ENCODE data around the gene GNB4. TPM values are rescaled to one million over a fixed set of nuclear protein-coding genes. Genes with fewer than 3 reads are reported as not detected.
A peak's percentile ranks its signal among the peaks of the same experiment; 100 is the strongest.

Gene GNB4
- total and polyA plus RNA-seq, 2 of the 8 experiments (the other 6 are each of a cell fraction or from before 2014, with no cell fraction given): 13.4 to 29.2 TPM

DNA sequence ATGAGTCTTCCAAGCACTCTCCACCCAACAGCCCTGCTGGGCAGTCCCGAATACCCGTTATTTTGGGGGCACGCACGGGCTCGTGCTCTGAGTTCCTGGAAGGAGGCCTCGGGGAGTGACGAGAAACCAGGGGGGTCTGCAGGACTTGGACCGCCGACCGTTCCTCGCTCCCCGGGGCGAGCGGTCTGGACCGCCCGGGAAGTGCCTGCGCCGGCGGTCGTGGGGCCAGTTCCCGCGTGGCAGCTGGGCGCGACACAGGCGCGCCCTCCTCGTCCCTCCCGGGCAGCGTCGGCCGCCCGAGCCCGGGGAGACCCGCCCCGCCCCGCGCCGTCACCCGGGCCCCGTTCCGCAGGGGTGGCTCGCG, 387 bp downstream of the GNB4 start:
- H2AFZ ChIP-seq (ENCODE audit: low read length): 0 out of 2 replicates have a peak overlapping the region, but pooled peaks have one; percentile 21
- H3K56ac ChIP-seq (replicated peaks; ENCODE audit: insufficient read length, low read depth, low read length): peak overlapping the region; percentile 48
- TF ChIP-seq, protein P1, sequence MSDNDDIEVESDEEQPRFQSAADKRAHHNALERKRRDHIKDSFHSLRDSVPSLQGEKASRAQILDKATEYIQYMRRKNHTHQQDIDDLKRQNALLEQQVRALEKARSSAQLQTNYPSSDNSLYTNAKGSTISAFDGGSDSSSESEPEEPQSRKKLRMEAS (IDR thresholded peaks at IDR 0.05): 0 out of 2 replicates have a peak, but pooled peaks have one; percentile 17
- TF ChIP-seq ASH2L (IDR thresholded peaks at IDR 0.05; ENCODE audit: low read length): peak; percentile 7
- no peak for TF ChIP-seq MAFK (IDR thresholded peaks at IDR 0.05; ENCODE audit: low read depth, low read length)
- 0 out of 4 replicates have a peak, but pooled peaks of 1 of the 2 experiments have one; percentile 16 for TF ChIP-seq SIN3A (conservative IDR thresholded peaks at IDR 0.05 in 1 of 2, IDR thresholded peaks at IDR 0.05 in 1 of 2; ENCODE audit: low read depth in 1 of 2, low read length in 2 of 2)
- TF ChIP-seq BACH1 (IDR thresholded peaks at IDR 0.05; ENCODE audit: low read length): 0 out of 2 replicates have a peak, but pooled peaks have one; percentile 20
- peak; percentile 50; the same call in 1 of the 2 replicates for TF ChIP-seq SUZ12 (IDR thresholded peaks at IDR 0.05; ENCODE audit: low read length)
- no peak for TF ChIP-seq NANOG (IDR thresholded peaks at IDR 0.05; ENCODE audit: insufficient read depth, low read depth, low read length, poor library complexity, severe bottlenecking)
- TF ChIP-seq RBBP5 (IDR thresholded peaks at IDR 0.05; ENCODE audit: borderline replicate concordance, low read depth, low read length): no peak
- TF ChIP-seq RNF2 (IDR thresholded peaks at IDR 0.05; ENCODE audit: borderline replicate concordance, low read depth, low read length, missing control alignments, poor library complexity, severe bottlenecking): peak; percentile 45
- TF ChIP-seq YY1 (IDR thresholded peaks at IDR 0.05; ENCODE audit: low read depth, low read length): no peak
- TF ChIP-seq HDAC2 (IDR thresholded peaks at IDR 0.05; ENCODE audit: borderline replicate concordance in 1 of 2, low read depth in 2 of 2, low read length in 2 of 2): 0 out of 4 replicates have a peak, but pooled peaks of 1 of the 2 experiments have one; percentile 10
- H3K79me2 ChIP-seq (ENCODE audit: control insufficient read depth in 1 of 2, insufficient read depth in 2 of 2, low read length in 2 of 2): 0 out of 4 replicates have a peak, but pooled peaks cover 0 to 5% of the 10 kb centered on the region in 2 experiments
- no peak overlapping the region for H2BK5ac ChIP-seq (ENCODE audit: low read depth, low read length)
- H3K14ac ChIP-seq (ENCODE audit: insufficient read length): no peak overlapping the region
- no peak overlapping the region for H3K4ac ChIP-seq (replicated peaks; ENCODE audit: insufficient read length, low read depth, low read length)
- 0 out of 2 replicates have a peak, but pooled peaks cover 2% of the 10 kb centered on the region for H3K79me1 ChIP-seq (ENCODE audit: low read depth, low read length)
- H4K8ac ChIP-seq (ENCODE audit: extremely low read depth, insufficient read depth, low read length): peak overlapping the region; percentile 82; the same call in 1 of the 2 replicates
- H2BK20ac ChIP-seq (ENCODE audit: low read length): no peak overlapping the region
- no peaks in the 10 kb centered on the region for H3K9me3 ChIP-seq (ENCODE audit: insufficient read depth in 2 of 2, low read depth in 1 of 2, low read length in 1 of 2)
- no peak overlapping the region for H3K27ac ChIP-seq (ENCODE audit: low read depth, low read length)
- no peak overlapping the region for H2BK120ac ChIP-seq (replicated peaks; ENCODE audit: low read depth, low read length)
- peaks cover 0 to 4% of the 10 kb centered on the region in 2 experiments for H4K20me1 ChIP-seq (replicated peaks in 1 of 2; ENCODE audit: control insufficient read depth in 1 of 2, insufficient read depth in 2 of 2, low read length in 2 of 2)
- H3K18ac ChIP-seq (ENCODE audit: extremely low read depth, low read length): no peak overlapping the region; the same call in 1 of the 2 replicates
- H3K23ac ChIP-seq (ENCODE audit: insufficient read length): no peak overlapping the region
- WGBS, 2 experiments (ENCODE audit: extremely low coverage in 1 of 2, insufficient coverage in 1 of 2, insufficient read length in 1 of 2, insufficient replicate concordance in 2 of 2, low coverage in 1 of 2, low lambda C conversion rate in 2 of 2, missing lambda C conversion rate in 1 of 2): 2% methylated on average over 16 of the region's 43 CpGs; no CpG with 5 or more reads in 1 of the 2 experiments
- H3K4me1 ChIP-seq (replicated peaks in 1 of 4; ENCODE audit: control insufficient read depth in 3 of 4, insufficient read depth in 4 of 4, low read length in 3 of 4): peaks cover 2 to 8% (median 4%) of the 10 kb centered on the region in 4 experiments; a peak in 4 of 7 replicates
- H4K5ac ChIP-seq (ENCODE audit: insufficient read length, low read depth, low read length): no peak overlapping the region
- POLR2A ChIA-PET (ENCODE audit: partially characterized antibody): interaction anchor here (0.6 to 2.2 kb wide), 5 partner anchors 12 to 410 kb away, joined by 3 to 11 read pairs (median 3); partner anchors contain the start of genes ACTL6A and ZNF639
- DNase-seq (ENCODE audit: low read depth in 1 of 2, low spot score in 2 of 2) (no peak), FAIRE-seq (no peak)
- no peak overlapping the region for H4K91ac ChIP-seq (replicated peaks; ENCODE audit: insufficient read length, low read length)
- CTCF ChIA-PET (ENCODE audit: partially characterized antibody): interaction anchor here (0.9 to 1.6 kb wide), 4 partner anchors 12 to 112 kb away, joined by 3 to 7 read pairs (median 4); partner anchors contain the start of gene ACTL6A
- peaks cover 3% of the 10 kb centered on the region; the same call in 1 of the 2 replicates for H3K23me2 ChIP-seq (ENCODE audit: low read depth, low read length)
- H2BK12ac ChIP-seq (ENCODE audit: low read depth, low read length): no peak overlapping the region
- peak overlapping the region; percentile 81 to 92 for H3K4me2 ChIP-seq (ENCODE audit: insufficient read depth in 1 of 2, low read depth in 2 of 2, low read length in 2 of 2)
- peak overlapping the region; percentile 26 to 87 (median 70); a peak in 6 of 7 replicates for H3K9ac ChIP-seq (replicated peaks in 1 of 4; ENCODE audit: extremely low read depth in 1 of 4, low read depth in 3 of 4, low read length in 3 of 4)
- no peaks in the 10 kb centered on the region for H3K36me3 ChIP-seq (ENCODE audit: control insufficient read depth in 2 of 4, insufficient read depth in 4 of 4, low read length in 3 of 4)
- peaks cover 0 to 10% (median 0%) of the 10 kb centered on the region in 4 experiments; a peak in 2 of 7 replicates for H3K27me3 ChIP-seq (replicated peaks in 1 of 4; ENCODE audit: control insufficient read depth in 3 of 4, extremely low read depth in 1 of 4, insufficient read depth in 3 of 4, low read length in 3 of 4)
- H2AK5ac ChIP-seq (ENCODE audit: low read depth, low read length): no peak overlapping the region
- H3K4me3 ChIP-seq (ENCODE audit: extremely low read depth in 1 of 4, insufficient read depth in 2 of 4, low read depth in 3 of 4, low read length in 4 of 4): peak overlapping the region; percentile 45 to 85 (median 80)
- no peak overlapping the region for H2BK15ac ChIP-seq (ENCODE audit: low read length)

All from H1 (cell line).